Keratinocyte (primary cell): ENCODE data around the gene CENPP. TPM values are rescaled to one million over a fixed set of nuclear protein-coding genes. Genes with fewer than 3 reads are reported as not detected.

ENCODE experiments used
- DNase-seq: peaks from one replicate; pipeline ENCODE4 v3.0.0-alpha.2; 2011; ENCODE audit warnings: low read depth, missing footprints, low spot score
- FAIRE-seq: peaks from 2 replicates; lab custom pipeline; 2011; peaks lifted over from hg19 to GRCh38; lab: Jason Lieb, UNC
- H2AFZ ChIP-seq: 2 replicates; pipeline ENCODE4 v1.6.0; 2012; ENCODE audit warnings: low read length, control low read depth, inconsistent platforms; ENCODE audit not compliant: control insufficient read depth
- H3K27ac ChIP-seq: 2 replicates; pipeline ENCODE4 v1.5.1; 2011; ENCODE audit warnings: low read length; ENCODE audit not compliant: control insufficient read depth, insufficient read depth
- H3K27me3 ChIP-seq: 3 replicates; pipeline ENCODE4 v1.6.0; 2011; ENCODE audit warnings: low read length; ENCODE audit not compliant: control insufficient read depth, insufficient read depth; ENCODE audit errors: extremely low read depth
- H3K36me3 ChIP-seq, 2 experiments: 2 replicates in 1 of 2; 3 replicates in 1 of 2; pipeline ENCODE4 v1.5.1; 2011; ENCODE audit warnings: low read length in 2 of 2, mild to moderate bottlenecking in 1 of 2; ENCODE audit not compliant: control insufficient read depth in 2 of 2, insufficient read depth in 2 of 2; ENCODE audit errors: extremely low read depth in 1 of 2
- H3K4me1 ChIP-seq: 3 replicates; pipeline ENCODE4 v1.5.1; 2011; ENCODE audit warnings: low read length; ENCODE audit not compliant: control insufficient read depth, insufficient read depth; ENCODE audit errors: extremely low read depth
- H3K4me2 ChIP-seq: 3 replicates; pipeline ENCODE4 v1.6.0; 2011; ENCODE audit warnings: low read depth, low read length; ENCODE audit not compliant: control insufficient read depth, insufficient read depth; ENCODE audit errors: extremely low read depth
- H3K4me3 ChIP-seq, 3 experiments: fragments of 200-600 bp in 1 of 3; sonication (generic) in 1 of 3; 2 replicates in 2 of 3; 3 replicates in 1 of 3; pipeline ENCODE4 v1.5.1; 2011 to 2016; ENCODE audit warnings: low read length in 3 of 3, mild to moderate bottlenecking in 3 of 3, control low read depth in 2 of 3, inconsistent platforms in 1 of 3, low read depth in 1 of 3, mixed read lengths in 1 of 3, mixed run types in 1 of 3, moderate library complexity in 1 of 3; ENCODE audit not compliant: control insufficient read depth in 2 of 3, insufficient read depth in 2 of 3; ENCODE audit errors: extremely low read depth in 1 of 3
- H3K79me2 ChIP-seq: 2 replicates; pipeline ENCODE4 v1.6.0; 2012; ENCODE audit warnings: low read length; ENCODE audit not compliant: control insufficient read depth, insufficient read depth
- H3K9ac ChIP-seq: 3 replicates; pipeline ENCODE4 v1.6.0; 2011; ENCODE audit warnings: low read length; ENCODE audit not compliant: control insufficient read depth, insufficient read depth; ENCODE audit errors: extremely low read depth
- H3K9me1 ChIP-seq: 3 replicates; pipeline ENCODE4 v1.6.0; 2011; ENCODE audit warnings: low read length; ENCODE audit not compliant: control insufficient read depth, insufficient read depth; ENCODE audit errors: extremely low read depth
- H3K9me3 ChIP-seq: 2 replicates; pipeline ENCODE4 v1.5.1; 2012; ENCODE audit warnings: low read depth, low read length; ENCODE audit not compliant: control insufficient read depth
- H4K20me1 ChIP-seq: 3 replicates; pipeline ENCODE4 v1.6.0; 2011; ENCODE audit warnings: low read length; ENCODE audit not compliant: control insufficient read depth, insufficient read depth; ENCODE audit errors: extremely low read depth
- EZH2 ChIP-seq: IDR thresholded peaks from one replicate; pipeline ENCODE4 v1.6.1; 2012; ENCODE audit warnings: inconsistent platforms, mild to moderate bottlenecking, low read length, moderate library complexity
- dilution Hi-C: fragments of 300-500 bp; cut with MboI; formaldehyde crosslinking; loops from one replicate; pipeline ENCODE4 v1.7.0; 2020; ENCODE audit warnings: low sequenced_read_pairs; ENCODE audit not compliant: extremely low pct_ligation_motif_present
- polyA plus RNA-seq, 5 experiments: library from polyadenylated mRNA; depleted of rRNA in 3 of 5; stranded (reverse) in 3 of 5; stranded (forward) in 1 of 5; unstranded in 1 of 5; fragments of >200 nt; gene quantifications; 1 replicate in 1 of 5; 2 replicates in 3 of 5; 3 replicates in 1 of 5; pipeline versions ENCODE4 v1.2.1 to v1.2.3, GENCODE V29; 2011 to 2012; ENCODE audit warnings: missing spikeins in 2 of 5, low read depth in 1 of 5, low replicate concordance in 1 of 5
- TF ChIP-seq, protein P1 (sequence below), 3 experiments: IDR thresholded peaks in 1 of 3; conservative IDR thresholded peaks in 1 of 3; optimal IDR thresholded peaks in 1 of 3; 2 replicates in 2 of 3; 3 replicates in 1 of 3; pipeline versions ENCODE3 to v1.5.1; 2011; ENCODE audit warnings: low read length in 3 of 3, mild to moderate bottlenecking in 3 of 3, moderate library complexity in 2 of 3, control low read depth in 1 of 3, inconsistent platforms in 1 of 3; ENCODE audit not compliant: insufficient read depth in 2 of 3; ENCODE audit errors: extremely low read depth in 1 of 3

Gene CENPP
- polyA plus RNA-seq, 1 donor (not counting 4 experiments of a cell fraction or from before 2014, with no cell fraction given) = 6.7 TPM

DNA sequence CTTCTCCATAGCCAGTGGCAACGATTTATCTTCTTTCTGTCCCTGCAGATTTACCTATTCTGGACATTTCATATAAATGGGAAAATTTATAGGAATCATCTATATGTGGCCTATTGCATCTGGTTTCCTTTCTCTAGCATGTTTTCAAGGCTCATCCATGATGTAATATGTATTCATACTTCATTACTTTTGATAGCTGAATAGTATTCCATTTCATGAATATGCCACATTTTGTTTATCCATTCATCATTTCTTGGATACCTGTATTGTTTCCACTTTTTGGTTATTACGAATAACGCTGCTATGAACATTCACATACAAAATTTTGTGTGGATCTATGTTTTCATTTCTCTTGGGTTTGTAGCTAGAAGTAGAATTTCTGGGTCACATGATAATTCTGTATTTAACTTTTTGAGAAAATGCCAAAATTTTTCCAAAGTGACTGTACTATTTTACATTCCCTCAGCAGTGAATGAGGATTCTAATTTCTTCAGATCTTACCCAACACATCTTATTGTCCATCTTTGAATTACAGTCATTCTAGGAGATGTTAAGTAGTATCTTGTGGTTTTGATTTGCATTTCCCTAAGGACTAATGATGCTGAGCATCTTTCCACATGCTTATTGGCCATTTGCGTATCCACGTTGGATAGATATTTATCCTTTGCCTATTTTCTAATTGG is 35.9 kb upstream of the CENPP start:
- H3K4me1 ChIP-seq = peaks cover 25% of the 10 kb centered on the region
- no peak for FAIRE-seq
- H3K4me2 ChIP-seq = no peak overlapping the region
- TF ChIP-seq, protein P1, sequence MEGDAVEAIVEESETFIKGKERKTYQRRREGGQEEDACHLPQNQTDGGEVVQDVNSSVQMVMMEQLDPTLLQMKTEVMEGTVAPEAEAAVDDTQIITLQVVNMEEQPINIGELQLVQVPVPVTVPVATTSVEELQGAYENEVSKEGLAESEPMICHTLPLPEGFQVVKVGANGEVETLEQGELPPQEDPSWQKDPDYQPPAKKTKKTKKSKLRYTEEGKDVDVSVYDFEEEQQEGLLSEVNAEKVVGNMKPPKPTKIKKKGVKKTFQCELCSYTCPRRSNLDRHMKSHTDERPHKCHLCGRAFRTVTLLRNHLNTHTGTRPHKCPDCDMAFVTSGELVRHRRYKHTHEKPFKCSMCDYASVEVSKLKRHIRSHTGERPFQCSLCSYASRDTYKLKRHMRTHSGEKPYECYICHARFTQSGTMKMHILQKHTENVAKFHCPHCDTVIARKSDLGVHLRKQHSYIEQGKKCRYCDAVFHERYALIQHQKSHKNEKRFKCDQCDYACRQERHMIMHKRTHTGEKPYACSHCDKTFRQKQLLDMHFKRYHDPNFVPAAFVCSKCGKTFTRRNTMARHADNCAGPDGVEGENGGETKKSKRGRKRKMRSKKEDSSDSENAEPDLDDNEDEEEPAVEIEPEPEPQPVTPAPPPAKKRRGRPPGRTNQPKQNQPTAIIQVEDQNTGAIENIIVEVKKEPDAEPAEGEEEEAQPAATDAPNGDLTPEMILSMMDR (optimal IDR thresholded peaks at IDR 0.05 in 1 of 3, IDR thresholded peaks at IDR 0.05 in 1 of 3, conservative IDR thresholded peaks at IDR 0.05 in 1 of 3; ENCODE audit: extremely low read depth in 1 of 3, insufficient read depth in 2 of 3, low read length in 3 of 3) = no peak
- TF ChIP-seq EZH2 = no peak
- peaks cover 27% of the 10 kb centered on the region for H4K20me1 ChIP-seq
- H3K27me3 ChIP-seq = no peaks in the 10 kb centered on the region
- H3K27ac ChIP-seq = no peak overlapping the region
- H3K9me3 ChIP-seq = no peaks in the 10 kb centered on the region
- H3K9ac ChIP-seq = no peak overlapping the region
- dilution Hi-C loops = no loop called here
- no peak for DNase-seq
- H3K79me2 ChIP-seq = peaks cover 82% of the 10 kb centered on the region
- no peak overlapping the region for H3K4me3 ChIP-seq
- H3K9me1 ChIP-seq = no peaks in the 10 kb centered on the region
- peaks cover 9 to 37% of the 10 kb centered on the region in 2 experiments for H3K36me3 ChIP-seq
- no peak overlapping the region for H2AFZ ChIP-seq

DNA sequence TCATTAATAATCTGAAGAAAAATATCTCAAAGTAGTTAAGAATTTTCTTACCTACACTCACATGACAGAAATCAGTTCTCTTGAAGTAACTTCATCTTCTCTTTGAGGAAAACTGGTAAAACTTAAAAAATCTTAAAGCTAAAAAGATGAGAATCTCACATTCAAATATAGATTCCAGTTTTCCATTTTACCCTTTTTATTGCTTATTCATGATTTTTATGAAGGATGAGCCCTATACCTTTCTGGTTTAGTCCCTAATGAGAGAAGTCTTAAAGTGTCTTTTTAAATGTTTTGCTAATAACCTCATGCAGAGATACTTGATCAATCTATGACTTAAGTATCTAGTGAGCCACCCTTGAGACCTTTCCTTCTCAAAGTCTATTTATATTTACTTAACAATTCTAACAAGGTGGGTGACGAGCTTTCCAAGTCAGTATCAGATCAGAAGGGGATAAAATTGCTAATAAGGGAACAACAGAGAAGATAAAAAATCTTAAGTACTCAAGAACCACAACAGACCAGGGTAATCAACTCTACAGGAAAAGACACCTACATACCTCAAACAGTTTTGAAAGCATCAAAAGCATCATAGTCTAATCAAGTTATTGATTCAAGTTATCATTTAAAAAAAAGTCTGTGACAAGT is 34.8 kb upstream of the CENPP start:
- H3K27me3 ChIP-seq = no peaks in the 10 kb centered on the region
- H3K4me3 ChIP-seq = peak overlapping the region in 1 of 3 experiments; percentile 78
- H3K9me3 ChIP-seq = no peaks in the 10 kb centered on the region
- TF ChIP-seq, protein P1 (optimal IDR thresholded peaks at IDR 0.05 in 1 of 3, IDR thresholded peaks at IDR 0.05 in 1 of 3, conservative IDR thresholded peaks at IDR 0.05 in 1 of 3; ENCODE audit: extremely low read depth in 1 of 3, insufficient read depth in 2 of 3, low read length in 3 of 3) = no peak
- no peak for TF ChIP-seq EZH2
- H4K20me1 ChIP-seq = peaks cover 24% of the 10 kb centered on the region
- FAIRE-seq (no peak), DNase-seq (no peak)
- H2AFZ ChIP-seq = no peak overlapping the region
- peaks cover 3 to 29% of the 10 kb centered on the region in 2 experiments for H3K36me3 ChIP-seq
- no peak overlapping the region for H3K27ac ChIP-seq
- no peak overlapping the region for H3K9ac ChIP-seq
- dilution Hi-C loops = no loop called here
- H3K79me2 ChIP-seq = peaks cover 73% of the 10 kb centered on the region
- no peaks in the 10 kb centered on the region for H3K9me1 ChIP-seq
- peaks cover 36% of the 10 kb centered on the region for H3K4me1 ChIP-seq
- H3K4me2 ChIP-seq = peak overlapping the region; percentile 93
